Kidney capillary endothelial cell (primary cell): ENCODE data around the gene RAD51B.

Source experiments
- DNase-seq: peaks from one replicate; pipeline ENCODE4 v3.0.0-alpha.2; 2018; ENCODE audit warnings: low spot score

RAD51B gene

DNA sequence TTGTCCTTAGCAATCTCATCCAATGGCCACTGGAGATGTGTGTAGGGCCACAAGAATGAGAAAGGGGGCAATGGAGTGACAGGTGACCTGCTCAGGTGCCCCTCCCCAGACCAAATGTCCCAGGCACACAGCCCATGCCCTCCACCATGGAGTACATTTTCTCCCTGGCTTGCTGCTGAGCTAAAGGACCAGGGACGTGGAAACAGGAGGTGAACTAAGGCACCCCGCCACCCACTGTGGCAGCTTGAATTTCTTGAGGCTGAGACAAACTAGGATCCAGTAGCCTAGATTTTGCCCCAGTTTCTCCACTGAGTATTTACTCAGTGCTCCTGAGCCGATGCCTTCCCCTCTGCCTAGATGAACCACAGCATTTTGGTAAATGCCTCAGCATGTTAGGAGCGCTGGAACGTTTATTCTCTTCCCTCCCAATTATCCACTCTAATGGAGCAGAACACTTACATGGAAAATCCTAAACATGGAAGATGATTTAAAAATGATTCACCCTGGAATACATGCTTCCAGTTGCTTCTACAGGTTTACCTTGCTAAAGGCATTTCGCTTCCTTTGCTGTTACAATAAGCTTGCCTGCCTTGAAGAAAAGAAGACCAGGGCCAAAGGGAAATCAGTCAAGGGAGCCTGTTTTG lies 775.3 kb downstream of the RAD51B start:
- DNase-seq: no peak

DNA sequence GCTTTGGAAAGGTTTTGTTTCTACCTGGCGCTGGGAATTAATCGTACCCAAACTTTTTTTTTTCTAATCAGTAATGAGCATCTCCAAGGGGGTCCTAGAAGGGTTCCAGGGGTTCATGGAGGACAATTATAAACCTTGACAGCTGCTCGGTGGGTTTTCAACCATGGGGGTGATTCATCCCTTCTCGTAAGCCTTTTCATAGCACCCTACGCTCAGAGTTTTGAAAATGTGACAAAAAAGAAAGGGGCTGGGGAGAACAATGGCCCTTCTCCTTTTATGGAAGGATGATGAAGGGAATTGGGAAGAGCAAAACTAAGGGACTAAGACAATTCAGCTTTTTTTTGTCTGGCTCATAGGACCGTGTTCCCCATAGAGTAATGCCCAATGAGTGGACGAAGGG lies 776.6 kb downstream of the RAD51B start:
- DNase-seq: no peak

DNA sequence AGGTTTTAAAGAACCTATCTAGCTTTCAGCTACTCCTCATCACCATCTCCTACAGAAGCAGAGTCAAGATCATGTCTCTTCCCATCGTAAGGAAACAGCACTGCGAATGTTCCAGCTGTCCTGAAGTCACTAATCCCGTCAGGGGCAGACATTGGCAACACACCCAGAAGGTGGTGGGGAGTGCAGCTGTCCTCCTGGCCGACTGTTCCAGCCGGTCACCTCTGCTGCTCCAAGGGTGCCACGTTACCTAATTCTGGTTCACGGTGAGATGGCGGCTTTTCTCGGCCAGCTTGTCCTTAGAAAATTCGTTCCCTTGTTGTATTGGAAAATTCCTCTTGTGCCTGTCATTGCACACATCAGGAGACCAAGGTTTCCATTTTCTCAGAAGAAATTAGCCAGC lies 777.1 kb downstream of the RAD51B start:
- DNase-seq: no peak

DNA sequence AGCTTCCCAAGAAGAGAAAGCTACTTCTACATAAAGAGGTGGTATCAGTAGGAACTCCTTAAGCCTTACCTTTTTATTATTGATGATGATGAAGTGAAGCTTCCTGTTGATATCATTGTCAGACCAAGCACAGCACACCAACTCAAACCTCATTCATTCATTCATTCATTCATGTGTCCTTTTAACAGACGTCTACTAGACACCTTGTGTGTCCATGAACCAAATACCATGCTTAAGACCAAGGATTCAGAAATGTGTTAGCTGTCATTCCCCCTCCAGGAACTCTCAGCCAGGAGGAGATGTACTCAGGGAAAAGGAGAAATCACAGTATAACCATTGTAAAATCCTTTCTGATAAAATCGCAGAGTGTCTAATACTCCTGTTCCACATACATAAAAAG lies 778.5 kb downstream of the RAD51B start:
- DNase-seq: no peak

DNA sequence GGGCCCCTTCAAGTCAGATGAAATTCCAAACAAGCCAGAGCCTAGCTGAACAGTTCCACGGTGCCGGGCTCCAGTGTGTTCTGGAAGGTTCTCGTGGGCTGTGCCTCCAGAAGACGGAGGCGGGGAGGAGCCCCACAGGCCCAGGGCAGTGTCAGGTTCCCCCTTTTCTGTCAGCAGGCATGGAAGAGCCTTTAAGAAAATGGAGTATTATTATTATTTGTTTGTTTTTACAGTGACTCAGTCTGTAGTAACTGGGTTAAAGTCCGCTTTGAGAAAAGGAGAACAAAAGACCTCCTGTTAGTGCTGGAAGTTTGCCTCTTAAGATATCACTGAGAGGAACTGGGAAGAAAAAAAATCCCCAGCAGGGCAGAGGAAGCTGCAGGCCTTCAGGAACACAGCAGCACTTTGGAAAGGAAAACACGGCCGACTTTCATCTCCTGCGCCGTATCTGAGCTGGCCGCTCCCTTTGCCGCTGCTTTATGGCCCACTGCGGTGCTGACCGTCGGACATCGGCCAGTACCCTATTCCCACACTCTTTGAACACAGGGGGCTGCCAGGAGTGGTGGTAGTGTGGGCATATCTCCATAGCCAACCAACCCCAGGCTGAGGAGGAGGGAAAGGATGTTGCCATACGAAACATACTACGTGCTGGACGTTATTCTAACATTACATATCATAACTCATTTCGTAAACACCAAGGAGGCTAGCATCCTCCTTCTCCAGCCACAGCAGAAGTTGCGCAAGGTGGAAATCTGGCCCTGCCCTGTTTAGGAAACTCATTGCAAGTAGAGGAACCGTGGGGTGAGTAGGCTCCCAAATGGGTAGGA lies 779.3 kb downstream of the RAD51B start:
- peak; percentile 86 for DNase-seq

DNA sequence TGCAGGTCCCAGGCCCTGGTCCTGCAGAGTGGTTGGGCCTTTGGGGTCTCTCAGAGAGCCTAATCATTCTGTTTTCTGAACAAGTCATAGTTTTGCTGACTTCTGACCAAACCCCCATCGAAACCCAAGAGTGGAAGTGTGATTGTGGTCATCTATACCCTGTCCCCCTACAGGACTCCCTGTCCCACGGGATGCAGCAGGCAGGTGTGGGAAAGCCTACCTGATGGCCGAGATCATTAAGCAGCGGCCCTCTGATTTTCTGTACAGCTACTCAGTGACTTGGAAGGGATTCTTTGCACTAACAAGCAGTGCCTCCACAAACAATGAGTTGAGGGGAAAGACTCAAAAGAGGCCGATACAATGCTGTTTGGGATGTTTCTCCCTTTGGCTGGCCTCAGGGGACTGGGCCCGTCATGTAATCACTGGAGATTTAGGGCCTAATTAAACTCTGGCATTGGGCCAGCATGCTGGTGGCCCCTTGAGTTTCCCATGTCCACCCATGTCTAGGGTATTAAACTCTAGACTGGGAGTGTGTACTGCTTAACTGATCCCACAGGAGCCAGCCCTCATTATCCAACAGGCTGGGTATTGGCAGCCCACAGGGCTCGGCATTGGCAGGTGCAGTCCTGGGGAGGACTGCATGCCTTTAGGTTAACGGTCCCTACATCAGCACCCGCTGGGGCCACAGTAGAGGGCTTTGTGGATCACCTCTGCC lies 780.5 kb downstream of the RAD51B start:
- DNase-seq: no peak

DNA sequence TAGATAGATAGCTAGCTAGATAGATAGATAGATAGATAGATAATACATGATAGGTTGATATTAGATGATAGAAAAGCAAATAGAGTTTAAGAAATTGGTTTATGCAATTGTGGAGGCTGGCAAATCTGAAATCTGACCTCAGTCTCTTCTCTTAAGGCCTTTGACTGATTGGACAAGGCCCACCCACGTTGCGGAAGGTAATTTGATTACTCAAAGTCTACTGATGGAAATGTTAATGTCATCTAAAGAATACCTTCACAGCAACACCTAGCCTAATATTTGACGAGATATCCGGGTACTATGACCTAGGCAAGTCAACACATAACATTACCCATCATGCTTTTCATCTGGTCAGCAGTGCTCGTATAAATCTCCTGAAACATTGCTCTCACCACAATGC lies 782.9 kb downstream of the RAD51B start:
- no peak for DNase-seq

DNA sequence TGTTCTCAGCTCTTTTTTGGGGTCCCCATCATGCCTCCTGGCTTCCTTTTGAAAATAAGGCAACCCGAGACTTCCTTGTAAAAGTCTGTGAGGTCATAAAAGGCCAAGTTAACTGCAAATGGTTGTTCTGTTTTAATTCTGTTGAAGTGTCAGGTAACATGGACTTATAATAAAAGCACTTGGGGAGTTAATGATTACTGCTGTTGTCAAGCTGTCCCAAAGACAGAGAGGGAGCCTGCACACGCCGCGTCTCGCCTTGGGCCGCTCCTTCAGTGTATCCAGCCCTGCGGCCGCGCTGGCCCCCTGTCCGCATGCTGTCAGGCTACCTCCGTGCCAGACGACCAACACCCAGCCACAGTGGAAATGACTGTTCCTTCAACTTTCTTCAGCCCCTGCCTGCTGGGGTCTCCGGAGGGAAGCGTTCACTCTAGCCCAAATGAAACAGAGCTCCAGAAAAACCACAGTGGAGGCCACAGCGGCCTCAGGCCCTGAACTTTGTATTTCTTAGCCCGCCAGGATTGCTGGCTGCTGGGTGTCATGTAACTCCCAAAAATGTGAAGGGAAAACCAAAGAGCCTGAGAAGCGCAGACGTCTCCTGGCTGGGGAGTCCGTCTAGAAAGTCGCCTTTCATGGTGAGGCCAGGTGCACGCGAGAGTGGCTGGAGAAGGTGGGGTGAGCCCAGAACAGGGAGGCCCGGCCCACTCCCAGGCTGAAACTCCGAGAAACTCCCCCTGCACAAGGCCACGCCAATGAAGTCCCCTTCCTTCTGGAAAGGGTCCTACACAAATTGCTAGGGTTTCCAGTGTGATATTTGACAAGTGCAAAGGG lies 784.2 kb downstream of the RAD51B start:
- no peak for DNase-seq

DNA sequence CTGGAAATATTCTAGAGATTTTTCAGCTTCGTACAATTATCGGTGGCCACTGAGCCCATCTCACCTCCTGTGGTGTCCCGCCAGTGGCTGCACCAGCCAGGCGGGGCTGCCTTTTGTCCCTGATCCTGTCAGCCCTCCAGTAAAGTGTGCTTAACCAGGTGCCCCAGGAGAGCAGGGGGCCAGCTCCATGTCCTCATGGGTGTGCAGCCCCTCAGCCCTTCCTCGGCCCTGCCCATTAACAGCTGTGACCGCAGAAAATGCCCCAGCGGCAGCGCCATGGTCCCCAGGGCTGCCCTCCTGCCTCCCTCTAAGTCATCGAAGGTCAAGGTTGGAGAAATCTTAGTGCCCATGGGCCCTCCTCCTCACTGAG lies 784.8 kb downstream of the RAD51B start:
- no peak for DNase-seq

DNA sequence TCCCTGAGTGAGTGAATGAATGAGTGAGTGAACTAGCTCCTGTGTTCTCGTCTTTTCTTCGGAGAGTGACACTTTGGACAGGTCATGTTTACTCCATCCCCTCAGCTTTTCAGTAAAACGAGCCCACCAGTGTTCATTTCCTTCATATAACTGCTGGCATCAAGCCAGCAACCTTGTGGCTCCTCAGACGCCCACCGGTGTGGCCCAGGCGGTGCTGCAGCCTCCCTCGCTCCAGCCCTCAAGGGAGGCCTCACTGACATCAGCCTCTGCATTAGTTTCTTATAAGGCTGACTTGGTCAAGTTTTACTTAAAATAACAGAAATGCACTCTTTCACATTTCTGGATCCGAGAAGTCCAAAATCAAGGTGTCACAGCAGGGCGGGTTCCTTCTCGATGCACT lies 785.2 kb downstream of the RAD51B start:
- DNase-seq: no peak

DNA sequence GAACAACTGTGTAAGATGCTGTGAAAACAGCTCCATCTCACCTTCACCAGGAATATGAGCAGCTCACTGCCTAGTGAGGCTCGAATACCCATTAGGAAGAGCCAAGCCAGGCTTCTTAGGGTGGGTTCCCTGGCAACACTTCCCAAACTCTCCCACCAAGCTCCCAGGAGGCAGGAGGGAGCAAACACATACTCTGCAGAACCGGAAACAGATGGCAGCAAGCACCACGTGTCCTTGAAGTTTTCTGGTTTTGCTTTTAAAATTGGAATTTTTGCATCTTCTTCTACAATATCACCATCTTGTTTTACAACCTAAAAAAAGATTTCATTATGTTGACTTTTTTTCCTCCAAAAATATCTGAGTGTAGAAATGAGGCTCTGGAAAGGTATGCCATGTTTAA lies 786.6 kb downstream of the RAD51B start:
- DNase-seq: no peak

DNA sequence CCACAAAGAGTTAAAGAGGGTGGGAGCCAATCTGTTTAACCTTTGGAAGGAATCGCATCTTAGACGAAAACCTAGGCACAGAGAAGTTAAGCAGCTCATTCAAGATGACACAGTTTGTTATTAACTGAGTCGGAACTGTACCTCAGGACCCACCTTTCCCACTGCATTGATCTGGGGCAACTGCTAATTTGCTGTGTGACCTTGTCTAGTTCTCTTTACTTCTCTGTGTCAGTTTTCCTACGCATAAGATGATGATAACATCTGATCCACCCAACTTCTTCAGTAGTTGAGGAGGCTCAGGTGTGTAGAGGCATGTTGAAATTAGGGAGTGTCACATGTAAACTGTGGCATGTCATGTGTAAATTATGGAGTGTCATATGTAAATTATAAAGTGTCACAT lies 787.1 kb downstream of the RAD51B start:
- no peak for DNase-seq

DNA sequence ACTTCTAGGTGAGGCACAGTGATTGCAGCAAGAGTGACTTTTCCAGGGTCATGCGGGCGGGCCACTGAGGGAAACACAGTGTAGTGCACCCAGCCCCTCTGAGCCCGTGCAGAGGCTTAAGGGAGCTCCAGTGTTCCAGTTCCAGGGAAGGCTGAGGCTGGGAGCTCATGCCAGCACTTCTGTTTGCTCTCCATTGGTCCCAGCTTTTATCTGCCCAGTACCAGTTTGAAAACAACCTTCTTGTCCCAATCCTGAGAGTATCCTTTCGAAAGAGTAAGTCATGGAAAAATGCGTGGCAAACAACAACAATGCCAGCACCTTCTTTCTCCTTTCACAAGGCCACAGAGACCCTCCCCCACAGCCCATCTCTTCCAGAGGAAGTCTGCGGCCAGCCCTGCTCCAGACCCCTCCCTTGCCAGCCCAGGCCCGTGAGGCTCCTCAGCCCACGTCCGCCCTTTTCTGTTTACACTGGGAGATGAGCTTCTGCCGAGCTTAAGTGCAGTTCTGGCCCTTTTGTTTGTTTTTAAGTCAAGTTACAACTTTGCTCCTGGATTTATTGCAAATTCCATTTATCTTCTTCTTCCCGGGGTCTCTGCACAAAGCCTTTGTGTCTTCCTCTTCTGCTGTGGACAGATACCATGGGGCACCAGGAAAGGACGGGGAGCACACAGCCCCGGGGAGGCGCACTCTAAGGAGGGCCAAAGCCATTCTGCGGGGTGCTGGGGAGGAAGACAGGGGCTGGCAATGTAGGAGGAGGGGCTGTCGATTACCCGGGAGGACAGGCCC lies 787.7 kb downstream of the RAD51B start:
- DNase-seq: no peak

DNA sequence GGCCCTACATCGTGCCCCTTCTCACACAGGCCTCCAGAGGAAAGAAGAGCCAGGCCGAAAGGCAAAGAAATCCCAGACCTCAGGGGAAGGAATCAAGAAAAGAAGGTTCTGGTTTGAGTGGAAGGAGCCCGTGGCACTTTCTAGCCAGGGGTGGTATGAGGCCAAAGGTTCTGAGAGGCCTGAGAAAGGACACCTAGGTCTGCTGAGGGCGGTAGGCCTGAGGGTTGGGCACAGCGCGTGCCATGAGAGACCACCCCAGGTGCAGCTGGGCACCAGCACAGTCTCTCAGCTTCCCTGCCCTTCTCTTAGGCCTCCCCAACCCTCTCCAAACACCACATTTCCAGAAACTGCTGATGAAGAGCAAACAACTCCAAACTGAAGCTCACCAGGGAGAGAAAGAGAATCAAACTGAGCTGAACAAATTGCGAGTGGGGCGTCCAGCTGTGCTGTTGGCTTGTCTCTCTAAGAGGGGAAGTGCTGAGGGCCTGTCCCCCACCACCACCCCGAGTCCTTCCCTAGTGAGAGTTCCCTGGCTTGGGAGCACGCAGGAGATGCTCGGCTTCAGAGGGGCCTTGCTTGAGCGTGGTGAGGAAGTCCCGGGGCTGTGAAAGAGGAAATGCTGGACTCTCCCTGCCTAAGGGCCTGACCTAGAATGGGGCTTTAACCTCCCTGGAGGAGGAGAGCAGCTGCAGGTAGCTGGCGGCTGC lies 788.4 kb downstream of the RAD51B start:
- no peak for DNase-seq

DNA sequence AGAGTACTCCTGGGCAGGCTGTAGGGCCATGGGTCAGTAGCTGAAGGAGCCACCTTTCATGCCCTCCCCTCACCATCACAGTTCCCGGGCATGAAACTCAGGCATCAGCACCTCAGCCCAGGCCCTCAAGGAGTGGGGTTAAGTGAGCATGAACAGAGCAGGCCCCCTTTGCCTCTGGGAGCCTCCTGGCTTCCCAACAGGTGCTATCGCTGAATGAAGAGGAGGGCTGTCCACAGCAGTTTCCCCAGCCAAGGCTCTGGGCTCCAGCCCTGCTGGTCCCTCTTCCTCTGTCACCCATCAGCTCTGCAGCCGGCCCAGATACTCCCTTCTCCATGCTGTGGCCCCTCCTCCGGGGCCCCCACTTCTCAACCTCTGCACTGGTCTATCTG lies 789.0 kb downstream of the RAD51B start:
- no peak for DNase-seq

DNA sequence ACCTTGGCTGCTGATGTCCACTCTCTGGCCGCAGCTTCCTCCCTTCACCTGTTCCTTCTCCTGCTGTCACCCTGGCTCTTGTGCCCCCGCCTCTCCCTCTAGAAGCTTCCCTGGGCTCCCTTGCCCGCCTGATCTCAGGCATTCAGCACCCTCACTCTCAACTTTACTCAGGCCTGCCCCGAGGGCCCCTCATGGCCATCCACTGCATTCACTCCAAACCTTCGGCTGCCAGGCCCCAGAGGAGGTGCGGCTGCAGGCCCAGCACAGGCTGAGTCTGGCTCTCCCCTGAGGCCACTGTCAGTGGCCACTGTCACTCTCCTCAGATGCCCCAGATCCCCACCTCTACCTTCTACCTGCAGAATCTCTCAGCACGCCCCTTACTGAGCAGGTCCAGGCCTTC lies 789.4 kb downstream of the RAD51B start:
- no peak for DNase-seq

DNA sequence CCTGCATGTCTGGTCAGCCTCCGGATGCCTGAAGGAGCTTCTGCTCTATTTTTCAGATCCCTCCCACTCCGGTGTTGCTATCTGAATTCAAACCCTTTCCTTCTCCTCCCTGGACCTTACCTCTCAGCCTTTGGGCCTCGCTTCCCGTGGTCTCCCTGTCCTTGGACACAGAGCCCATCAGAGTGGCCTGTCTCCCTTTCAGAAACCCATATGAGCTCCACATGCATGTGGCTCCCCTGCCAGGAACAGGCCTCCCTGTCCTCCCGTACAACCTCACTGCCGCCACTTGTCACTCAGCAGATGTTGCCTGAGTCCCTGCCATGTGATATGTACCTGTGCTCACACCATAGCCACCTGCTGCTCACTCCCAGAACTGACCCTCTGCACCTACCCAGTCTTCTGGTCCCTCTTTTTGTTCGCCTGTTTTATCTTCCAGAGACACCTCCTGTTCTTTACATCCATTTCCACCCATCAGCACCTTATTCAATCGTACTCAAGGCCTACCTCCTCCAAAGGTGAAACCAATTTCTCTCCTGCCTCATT lies 790.7 kb downstream of the RAD51B start:
- no peak for DNase-seq

DNA sequence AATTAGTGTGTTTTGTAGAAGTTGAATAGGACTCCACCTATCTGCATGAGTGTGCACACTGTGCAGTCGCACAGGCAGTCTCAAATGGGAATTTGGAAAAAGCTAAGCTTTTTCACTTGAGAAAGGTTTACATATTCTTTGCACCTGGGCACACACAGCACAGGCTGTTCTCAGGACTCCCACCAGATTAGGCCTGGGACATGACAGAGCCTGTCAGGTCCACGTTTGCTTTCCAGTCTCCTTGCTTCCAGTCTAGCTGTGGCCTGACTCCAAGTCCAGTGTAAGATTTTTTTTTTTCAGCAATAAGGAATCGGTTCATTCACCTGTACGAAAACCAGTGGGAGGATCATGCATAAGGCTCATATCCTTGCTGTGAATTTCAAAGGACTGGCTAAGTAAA lies 792.0 kb downstream of the RAD51B start:
- DNase-seq: no peak

DNA sequence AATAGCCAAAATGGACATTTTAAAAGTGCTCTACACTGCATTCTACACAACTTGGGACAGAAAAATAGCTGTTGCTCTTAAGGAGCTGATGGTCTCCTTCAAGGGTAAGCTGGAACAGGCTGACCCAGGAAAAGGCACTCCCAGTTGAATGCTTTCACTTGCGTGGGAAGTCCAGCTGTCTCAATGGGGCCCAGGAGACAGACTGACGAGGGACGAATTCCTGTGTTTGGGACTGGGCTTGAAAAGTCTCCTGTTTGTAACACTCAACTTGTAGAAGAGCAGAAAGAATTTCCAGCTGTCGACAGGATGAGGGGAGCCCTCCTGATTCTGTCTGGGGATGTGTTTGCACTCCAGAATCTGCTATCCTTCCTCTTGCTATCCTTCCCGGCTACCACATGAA lies 792.5 kb downstream of the RAD51B start:
- no peak for DNase-seq

DNA sequence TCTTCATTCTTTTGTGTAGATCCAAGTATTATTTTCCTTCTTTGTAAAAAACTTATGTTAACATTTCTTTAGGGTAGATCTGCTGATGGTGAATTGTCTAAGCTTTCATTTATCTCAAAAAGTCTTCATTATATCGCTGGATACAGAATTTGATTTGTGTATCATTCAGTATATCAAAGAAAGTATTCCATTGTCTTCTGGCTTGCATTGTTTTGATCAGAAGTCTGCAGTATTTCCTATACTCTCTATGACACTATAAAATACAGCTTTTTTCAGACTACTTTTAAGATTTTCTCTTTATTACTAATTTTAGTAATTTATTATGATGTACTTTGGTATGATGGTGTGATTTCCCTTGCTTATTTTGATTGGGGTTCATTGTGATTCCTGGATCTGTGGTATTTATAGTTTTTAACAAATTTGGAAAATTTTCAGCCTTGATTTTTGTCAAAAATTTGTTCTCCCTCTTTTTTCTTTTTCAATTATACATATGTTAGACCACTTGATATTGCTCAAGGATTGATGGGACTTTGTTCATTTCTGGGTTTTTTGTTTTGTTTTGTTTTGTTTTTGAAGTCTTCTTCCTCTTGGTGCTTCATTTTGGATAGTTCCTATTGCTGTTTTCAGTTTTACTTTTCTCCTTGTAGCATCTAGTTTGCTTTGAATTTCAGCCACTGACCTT lies 796.8 kb downstream of the RAD51B start:
- DNase-seq: no peak
